Fibroblast of peridontal ligament (primary cell): ENCODE results near the gene ANKH.
"Not testable (repeated sequence)": the region's sequence is repeated elsewhere in the genome, so short reads cannot be mapped to it uniquely, and the experiment has no call there.

Source experiments
- DNase-seq: peaks from one replicate; pipeline ENCODE4 v3.0.0-alpha.2; 2010; ENCODE audit errors: extremely low read depth

The ANKH gene

GRCh38 chr5:14871214-14872069 is at the start of gene ANKH:
Gene ANKH (minus strand): TSS chr5:14871778. CDS start chr5:14871447, 331 bp downstream.
- peak; percentile 54 for DNase-seq

- peak; percentile 60 for DNase-seq
These were observed 48.5 kb upstream of the ANKH start for GRCh38 chr5:14920121-14920520.

- not testable (repeated sequence) for DNase-seq
These were observed 47.5 kb upstream of the ANKH start for GRCh38 chr5:14919106-14919505.

- peak; percentile 61 for DNase-seq
These were observed 46.1 kb upstream of the ANKH start for GRCh38 chr5:14917719-14918118.

- peak; percentile 42 for DNase-seq
These were observed 43.8 kb upstream of the ANKH start for GRCh38 chr5:14915291-14915952.

- DNase-seq = peak; percentile 81
These were observed 43.2 kb upstream of the ANKH start for GRCh38 chr5:14914623-14915260.

- no peak for DNase-seq
These were observed 42.6 kb upstream of the ANKH start for GRCh38 chr5:14914193-14914592.

GRCh38 chr5:14913096-14913495 is 41.5 kb upstream of the ANKH start:
- no peak for DNase-seq

- DNase-seq = no peak
These were observed 40.6 kb upstream of the ANKH start for GRCh38 chr5:14912206-14912605.

- no peak for DNase-seq
These were observed 37.8 kb upstream of the ANKH start for GRCh38 chr5:14909369-14909768.

GRCh38 chr5:14908172-14908571 is 36.6 kb upstream of the ANKH start:
- no peak for DNase-seq

GRCh38 chr5:14906628-14907027 is 35.0 kb upstream of the ANKH start:
- no peak for DNase-seq

- no peak for DNase-seq
These were observed 31.4 kb upstream of the ANKH start for GRCh38 chr5:14902826-14903560.

GRCh38 chr5:14901462-14902051 is 30.0 kb upstream of the ANKH start:
- DNase-seq = peak; percentile 35

GRCh38 chr5:14900693-14901461 is 29.3 kb upstream of the ANKH start:
- peak; percentile 62 for DNase-seq

- no peak for DNase-seq
These were observed 24.6 kb upstream of the ANKH start for GRCh38 chr5:14896131-14896530.

- no peak for DNase-seq
These were observed 23.7 kb upstream of the ANKH start for GRCh38 chr5:14895301-14895700.

- DNase-seq = no peak
These were observed 23.2 kb upstream of the ANKH start for GRCh38 chr5:14894748-14895147.

- no peak for DNase-seq
These were observed 21.8 kb upstream of the ANKH start for GRCh38 chr5:14893381-14893780.

- no peak for DNase-seq
These were observed 19.3 kb upstream of the ANKH start for GRCh38 chr5:14890846-14891245.
